Measurements from ENCODE around the gene CAPN8.

DNA sequence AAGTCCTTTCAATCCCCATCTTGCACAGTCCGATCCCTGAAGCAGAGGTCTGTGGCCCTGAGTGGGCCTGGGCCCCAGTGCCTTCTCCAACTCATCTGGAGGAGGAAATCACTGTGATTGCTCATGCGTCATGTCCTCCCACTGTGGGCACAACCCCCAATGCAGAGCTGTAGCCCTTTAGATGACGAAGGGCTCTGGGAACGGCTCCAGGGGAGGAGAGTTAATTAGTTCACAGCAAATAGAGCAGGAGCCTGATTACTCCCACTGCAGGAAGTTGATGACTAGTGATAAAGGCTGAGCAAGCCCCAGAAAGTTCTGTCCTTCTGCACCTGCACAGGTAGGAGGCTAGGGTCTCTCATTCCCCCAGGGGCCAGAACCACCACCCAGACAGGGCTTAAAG is 160.8 kb downstream of the CAPN8 start:
- TF ChIP-seq, protein P1, sequence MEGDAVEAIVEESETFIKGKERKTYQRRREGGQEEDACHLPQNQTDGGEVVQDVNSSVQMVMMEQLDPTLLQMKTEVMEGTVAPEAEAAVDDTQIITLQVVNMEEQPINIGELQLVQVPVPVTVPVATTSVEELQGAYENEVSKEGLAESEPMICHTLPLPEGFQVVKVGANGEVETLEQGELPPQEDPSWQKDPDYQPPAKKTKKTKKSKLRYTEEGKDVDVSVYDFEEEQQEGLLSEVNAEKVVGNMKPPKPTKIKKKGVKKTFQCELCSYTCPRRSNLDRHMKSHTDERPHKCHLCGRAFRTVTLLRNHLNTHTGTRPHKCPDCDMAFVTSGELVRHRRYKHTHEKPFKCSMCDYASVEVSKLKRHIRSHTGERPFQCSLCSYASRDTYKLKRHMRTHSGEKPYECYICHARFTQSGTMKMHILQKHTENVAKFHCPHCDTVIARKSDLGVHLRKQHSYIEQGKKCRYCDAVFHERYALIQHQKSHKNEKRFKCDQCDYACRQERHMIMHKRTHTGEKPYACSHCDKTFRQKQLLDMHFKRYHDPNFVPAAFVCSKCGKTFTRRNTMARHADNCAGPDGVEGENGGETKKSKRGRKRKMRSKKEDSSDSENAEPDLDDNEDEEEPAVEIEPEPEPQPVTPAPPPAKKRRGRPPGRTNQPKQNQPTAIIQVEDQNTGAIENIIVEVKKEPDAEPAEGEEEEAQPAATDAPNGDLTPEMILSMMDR (IDR thresholded peaks at IDR 0.05 in 2 of 3, conservative IDR thresholded peaks at IDR 0.05 in 1 of 3; ENCODE audit: borderline replicate concordance in 1 of 3, insufficient read depth in 1 of 3, low read depth in 2 of 3, low read length in 2 of 3), result no peak
- TF ChIP-seq, protein P2, sequence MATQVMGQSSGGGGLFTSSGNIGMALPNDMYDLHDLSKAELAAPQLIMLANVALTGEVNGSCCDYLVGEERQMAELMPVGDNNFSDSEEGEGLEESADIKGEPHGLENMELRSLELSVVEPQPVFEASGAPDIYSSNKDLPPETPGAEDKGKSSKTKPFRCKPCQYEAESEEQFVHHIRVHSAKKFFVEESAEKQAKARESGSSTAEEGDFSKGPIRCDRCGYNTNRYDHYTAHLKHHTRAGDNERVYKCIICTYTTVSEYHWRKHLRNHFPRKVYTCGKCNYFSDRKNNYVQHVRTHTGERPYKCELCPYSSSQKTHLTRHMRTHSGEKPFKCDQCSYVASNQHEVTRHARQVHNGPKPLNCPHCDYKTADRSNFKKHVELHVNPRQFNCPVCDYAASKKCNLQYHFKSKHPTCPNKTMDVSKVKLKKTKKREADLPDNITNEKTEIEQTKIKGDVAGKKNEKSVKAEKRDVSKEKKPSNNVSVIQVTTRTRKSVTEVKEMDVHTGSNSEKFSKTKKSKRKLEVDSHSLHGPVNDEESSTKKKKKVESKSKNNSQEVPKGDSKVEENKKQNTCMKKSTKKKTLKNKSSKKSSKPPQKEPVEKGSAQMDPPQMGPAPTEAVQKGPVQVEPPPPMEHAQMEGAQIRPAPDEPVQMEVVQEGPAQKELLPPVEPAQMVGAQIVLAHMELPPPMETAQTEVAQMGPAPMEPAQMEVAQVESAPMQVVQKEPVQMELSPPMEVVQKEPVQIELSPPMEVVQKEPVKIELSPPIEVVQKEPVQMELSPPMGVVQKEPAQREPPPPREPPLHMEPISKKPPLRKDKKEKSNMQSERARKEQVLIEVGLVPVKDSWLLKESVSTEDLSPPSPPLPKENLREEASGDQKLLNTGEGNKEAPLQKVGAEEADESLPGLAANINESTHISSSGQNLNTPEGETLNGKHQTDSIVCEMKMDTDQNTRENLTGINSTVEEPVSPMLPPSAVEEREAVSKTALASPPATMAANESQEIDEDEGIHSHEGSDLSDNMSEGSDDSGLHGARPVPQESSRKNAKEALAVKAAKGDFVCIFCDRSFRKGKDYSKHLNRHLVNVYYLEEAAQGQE (IDR thresholded peaks at IDR 0.05; ENCODE audit: low read depth), result no peak
- TF ChIP-seq, protein P3, sequence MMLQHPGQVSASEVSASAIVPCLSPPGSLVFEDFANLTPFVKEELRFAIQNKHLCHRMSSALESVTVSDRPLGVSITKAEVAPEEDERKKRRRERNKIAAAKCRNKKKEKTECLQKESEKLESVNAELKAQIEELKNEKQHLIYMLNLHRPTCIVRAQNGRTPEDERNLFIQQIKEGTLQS (IDR thresholded peaks at IDR 0.05), result no peak
- TF ChIP-seq EZH2 (IDR thresholded peaks at IDR 0.05) (no peak), POLR2A (IDR thresholded peaks at IDR 0.05; ENCODE audit: borderline replicate concordance, extremely low read depth, insufficient read depth, insufficient read length) (no peak), POLR2AphosphoS5 (IDR thresholded peaks at IDR 0.05; ENCODE audit: low read depth, low read length) (no peak), SIN3A (IDR thresholded peaks at IDR 0.05; ENCODE audit: low read depth) (no peak), CBX3 (IDR thresholded peaks at IDR 0.05; ENCODE audit: low read depth) (no peak), ZNF274 (IDR thresholded peaks at IDR 0.05; ENCODE audit: low read depth, low read length) (no peak), EZH2phosphoT487 (IDR thresholded peaks at IDR 0.05; ENCODE audit: borderline replicate concordance) (no peak), SP1 (IDR thresholded peaks at IDR 0.05; ENCODE audit: low read depth) (no peak)
- TF ChIP-seq, protein P4, sequence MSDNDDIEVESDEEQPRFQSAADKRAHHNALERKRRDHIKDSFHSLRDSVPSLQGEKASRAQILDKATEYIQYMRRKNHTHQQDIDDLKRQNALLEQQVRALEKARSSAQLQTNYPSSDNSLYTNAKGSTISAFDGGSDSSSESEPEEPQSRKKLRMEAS (IDR thresholded peaks at IDR 0.05), result no peak
- TF ChIP-seq, protein P5, sequence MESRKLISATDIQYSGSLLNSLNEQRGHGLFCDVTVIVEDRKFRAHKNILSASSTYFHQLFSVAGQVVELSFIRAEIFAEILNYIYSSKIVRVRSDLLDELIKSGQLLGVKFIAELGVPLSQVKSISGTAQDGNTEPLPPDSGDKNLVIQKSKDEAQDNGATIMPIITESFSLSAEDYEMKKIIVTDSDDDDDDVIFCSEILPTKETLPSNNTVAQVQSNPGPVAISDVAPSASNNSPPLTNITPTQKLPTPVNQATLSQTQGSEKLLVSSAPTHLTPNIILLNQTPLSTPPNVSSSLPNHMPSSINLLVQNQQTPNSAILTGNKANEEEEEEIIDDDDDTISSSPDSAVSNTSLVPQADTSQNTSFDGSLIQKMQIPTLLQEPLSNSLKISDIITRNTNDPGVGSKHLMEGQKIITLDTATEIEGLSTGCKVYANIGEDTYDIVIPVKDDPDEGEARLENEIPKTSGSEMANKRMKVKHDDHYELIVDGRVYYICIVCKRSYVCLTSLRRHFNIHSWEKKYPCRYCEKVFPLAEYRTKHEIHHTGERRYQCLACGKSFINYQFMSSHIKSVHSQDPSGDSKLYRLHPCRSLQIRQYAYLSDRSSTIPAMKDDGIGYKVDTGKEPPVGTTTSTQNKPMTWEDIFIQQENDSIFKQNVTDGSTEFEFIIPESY (IDR thresholded peaks at IDR 0.05; ENCODE audit: extremely low read depth, insufficient replicate concordance, low read length), result no peak
